Smooth muscle cell (in vitro differentiated cells): ENCODE measurements around the gene LIN28B. TPM values are rescaled to one million over a fixed set of nuclear protein-coding genes. Genes with fewer than 3 reads are reported as not detected.

Experiments
- DNase-seq: peaks from one replicate; lab custom pipeline; 2025; ENCODE audit not compliant: unreplicated experiment; lab: John Stamatoyannopoulos, UW
- H2AFZ ChIP-seq: fragments of 200-600 bp; sonication (generic); 2 replicates; pipeline ENCODE4 v1.6.0; 2016; ENCODE audit warnings: antibody characterized with exemption, low read depth, mild to moderate bottlenecking
- H3F3A ChIP-seq: fragments of 200-600 bp; sonication (generic); 2 replicates; pipeline ENCODE4 v1.6.0; 2017; ENCODE audit warnings: antibody characterized with exemption, low read depth
- H3K27ac ChIP-seq: fragments of 200-600 bp; sonication (generic); 2 replicates; pipeline ENCODE4 v1.5.1; 2016; ENCODE audit warnings: low read depth, mild to moderate bottlenecking
- H3K27me3 ChIP-seq: fragments of 200-600 bp; sonication (generic); 2 replicates; pipeline ENCODE4 v1.6.1; 2016; ENCODE audit warnings: low read depth, mild to moderate bottlenecking
- H3K36me3 ChIP-seq: fragments of 200-600 bp; sonication (generic); 2 replicates; pipeline ENCODE4 v1.5.1; 2016; ENCODE audit warnings: low read depth
- H3K4me1 ChIP-seq: fragments of 200-600 bp; sonication (generic); 2 replicates; pipeline ENCODE4 v1.5.1; 2016; ENCODE audit warnings: low read depth
- H3K4me2 ChIP-seq: fragments of 200-600 bp; sonication (generic); 2 replicates; pipeline ENCODE4 v1.6.0; 2016; ENCODE audit warnings: mild to moderate bottlenecking
- H3K4me3 ChIP-seq: fragments of 200-600 bp; sonication (generic); 2 replicates; pipeline ENCODE4 v1.5.1; 2016; ENCODE audit warnings: mild to moderate bottlenecking
- H3K79me2 ChIP-seq: fragments of 200-600 bp; sonication (generic); 2 replicates; pipeline ENCODE4 v1.6.0; 2016; ENCODE audit warnings: low read depth, mild to moderate bottlenecking
- H3K9ac ChIP-seq: fragments of 200-600 bp; sonication (generic); 2 replicates; pipeline ENCODE4 v1.6.0; 2016; ENCODE audit warnings: low read depth
- H3K9me3 ChIP-seq: fragments of 200-600 bp; sonication (generic); replicated peaks from 2 replicates; pipeline ENCODE4 v1.5.1; 2016; ENCODE audit warnings: low read depth
- H4K20me1 ChIP-seq: fragments of 200-600 bp; sonication (generic); 2 replicates; pipeline ENCODE4 v1.6.0; 2016; ENCODE audit warnings: low read depth
- CTCF ChIP-seq: fragments of 200-600 bp; sonication (generic); IDR thresholded peaks from 2 replicates; pipeline ENCODE4 v1.5.1; 2017; ENCODE audit warnings: borderline replicate concordance, mild to moderate bottlenecking, antibody characterized with exemption; ENCODE audit not compliant: insufficient read depth, poor library complexity, severe bottlenecking
- WGBS: methylation state at CpG from one replicate; pipeline ENCODE4 v1.1.7; 2016; ENCODE audit warnings: low lambda C conversion rate; 5-methylcytosine and 5-hydroxymethylcytosine counted together
- polyA plus RNA-seq: library from polyadenylated mRNA; unstranded; fragments of >200 nt; fragmentation: Nextera tagmentation; extraction: Ambion mirVana; gene quantifications from 2 replicates; pipeline ENCODE4 v1.2.1, GENCODE V29; 2016
- total RNA-seq: library from RNA; depleted of rRNA; stranded (reverse); fragments of >200 nt; gene quantifications from 2 replicates; pipeline ENCODE4 v1.2.3, GENCODE V29; 2014

LIN28B gene
- total and polyA plus RNA-seq, 2 experiments from 2014 or later, result 1.4 to 11.6 TPM

GRCh38 chr6:105094133-105094640, 137.3 kb downstream of the LIN28B start:
- no peaks in the 10 kb centered on the region for H3K79me2 ChIP-seq
- no peak overlapping the region for H3K4me2 ChIP-seq
- H3K27ac ChIP-seq, result no peak overlapping the region
- no peak for TF ChIP-seq CTCF
- H4K20me1 ChIP-seq, result no peaks in the 10 kb centered on the region
- H3K9ac ChIP-seq, result no peak overlapping the region
- no peaks in the 10 kb centered on the region for H3K4me1 ChIP-seq
- H2AFZ ChIP-seq, result no peak overlapping the region
- H3K36me3 ChIP-seq, result no peaks in the 10 kb centered on the region
- no peak overlapping the region for H3K4me3 ChIP-seq
- WGBS, result 93% methylated on average over 10 of the region's 10 CpGs
- no peak for DNase-seq
- no peaks in the 10 kb centered on the region for H3F3A ChIP-seq
- H3K9me3 ChIP-seq, result no peaks in the 10 kb centered on the region
- H3K27me3 ChIP-seq, result no peaks in the 10 kb centered on the region

- Histone ChIP-seq H3K9ac (no peak overlapping the region), H3K36me3 (no peaks in the 10 kb centered on the region), H3K4me3 (no peak overlapping the region), H3K27ac (no peak overlapping the region), H3K4me1 (no peaks in the 10 kb centered on the region), H3K79me2 (no peaks in the 10 kb centered on the region), H3K9me3 (no peaks in the 10 kb centered on the region), H3K27me3 (no peaks in the 10 kb centered on the region), H3K4me2 (no peak overlapping the region), H2AFZ (no peak overlapping the region), H3F3A (no peaks in the 10 kb centered on the region), H4K20me1 (no peaks in the 10 kb centered on the region)
- no peak for DNase-seq
- TF ChIP-seq CTCF, result no peak
- WGBS, result 90% methylated on average over 3 of the region's 3 CpGs
Measured at GRCh38 chr6:105095139-105095538, 138.2 kb downstream of the LIN28B start.

GRCh38 chr6:105097288-105097687, 140.4 kb downstream of the LIN28B start:
- 94% methylated on average over 8 of the region's 8 CpGs for WGBS
- TF ChIP-seq CTCF, result no peak
- H3K4me3 ChIP-seq, result no peak overlapping the region
- no peaks in the 10 kb centered on the region for H3K4me1 ChIP-seq
- H3F3A ChIP-seq, result no peaks in the 10 kb centered on the region
- H3K9me3 ChIP-seq, result no peaks in the 10 kb centered on the region
- H3K27me3 ChIP-seq, result no peaks in the 10 kb centered on the region
- H3K79me2 ChIP-seq, result no peaks in the 10 kb centered on the region
- no peaks in the 10 kb centered on the region for H3K36me3 ChIP-seq
- H3K9ac ChIP-seq, result no peak overlapping the region
- no peak overlapping the region for H3K4me2 ChIP-seq
- no peak for DNase-seq
- H3K27ac ChIP-seq, result no peak overlapping the region
- no peak overlapping the region for H2AFZ ChIP-seq
- no peaks in the 10 kb centered on the region for H4K20me1 ChIP-seq

DNA sequence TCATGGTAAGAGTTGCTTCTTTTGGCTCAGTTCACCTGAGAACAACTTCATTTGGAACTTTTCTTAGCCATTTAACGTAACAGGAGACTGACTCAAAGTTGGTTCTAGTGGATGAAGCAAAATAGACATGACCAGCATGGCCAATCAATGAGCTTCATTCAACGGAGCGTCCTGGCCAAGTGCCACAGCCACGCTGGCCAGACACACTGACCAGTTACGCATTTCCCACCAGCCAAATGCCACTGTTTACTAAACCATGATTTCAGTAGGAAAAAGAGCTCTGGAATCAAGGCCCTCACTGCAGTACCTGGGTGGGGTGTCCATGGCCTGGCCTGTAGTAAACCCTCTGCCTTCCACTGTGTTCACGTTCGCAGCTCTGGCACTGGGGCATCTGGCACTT, 142.5 kb downstream of the LIN28B start:
- H3K4me2 ChIP-seq, result no peak overlapping the region
- H3K4me3 ChIP-seq, result no peak overlapping the region
- no peaks in the 10 kb centered on the region for H3K36me3 ChIP-seq
- H3K27ac ChIP-seq, result no peak overlapping the region
- no peak for TF ChIP-seq CTCF
- no peaks in the 10 kb centered on the region for H3K79me2 ChIP-seq
- no peaks in the 10 kb centered on the region for H3F3A ChIP-seq
- 95% methylated on average over 7 of the region's 7 CpGs for WGBS
- H3K9ac ChIP-seq, result no peak overlapping the region
- H3K27me3 ChIP-seq, result no peaks in the 10 kb centered on the region
- H3K9me3 ChIP-seq, result no peaks in the 10 kb centered on the region
- H2AFZ ChIP-seq, result no peak overlapping the region
- H4K20me1 ChIP-seq, result no peaks in the 10 kb centered on the region
- no peak for DNase-seq
- no peaks in the 10 kb centered on the region for H3K4me1 ChIP-seq
